Activated CD4-positive, alpha-beta memory T cell treated with anti-CD3 and anti-CD28 coated beads, Interleukin-2, amount 10 ng/mL, durations not matched to agents 7 days and 5 days (primary cell): Measurements from ENCODE around the gene ENPP1. TPM values are rescaled to one million over a fixed set of nuclear protein-coding genes. Genes with fewer than 3 reads are reported as not detected.
"Not testable (repeated sequence)": the region's sequence is repeated elsewhere in the genome, so short reads cannot be mapped to it uniquely, and the experiment has no call there.

ENCODE experiments used
- CTCF ChIA-PET: fragments of 350-600 bp; sonication (Branson Sonifier 250); formaldehyde crosslinking; loops from one replicate; lab custom pipeline; 2021; ENCODE audit warnings: antibody characterized with exemption, inconsistent platforms; lab: Charles Lee
- POLR2A ChIA-PET: fragments of 350-600 bp; sonication (Branson Sonifier 250); formaldehyde crosslinking; loops from one replicate; lab custom pipeline; 2021; ENCODE audit warnings: antibody characterized with exemption; lab: Charles Lee
- DNase-seq: peaks from one replicate; pipeline ENCODE4 v3.0.0-alpha.2; 2020
- H3K27ac Mint-ChIP-seq: one replicate; pipeline ENCODE4 v1.8.0; 2021; ENCODE audit warnings: mild to moderate bottlenecking, mixed read lengths
- H3K27me3 Mint-ChIP-seq: one replicate; pipeline ENCODE4 v1.8.0; 2021; ENCODE audit warnings: mixed read lengths
- H3K36me3 Mint-ChIP-seq: one replicate; pipeline ENCODE4 v1.8.0; 2021; ENCODE audit warnings: low read depth, mixed read lengths
- H3K4me1 Mint-ChIP-seq: one replicate; pipeline ENCODE4 v1.8.0; 2021; ENCODE audit warnings: mixed read lengths
- H3K4me3 Mint-ChIP-seq: one replicate; pipeline ENCODE4 v1.8.0; 2021; ENCODE audit warnings: mild to moderate bottlenecking, mixed read lengths
- H3K9me3 Mint-ChIP-seq: one replicate; pipeline ENCODE4 v1.8.0; 2021; ENCODE audit warnings: mixed read lengths
- total RNA-seq, 2 experiments: library from RNA; stranded (reverse); gene quantifications; one replicate each; pipeline ENCODE4 v1.2.3, GENCODE V29; 2021

The ENPP1 gene
- total RNA-seq, 2 experiments from 2014 or later = 0.48 to 0.53 TPM

DNA sequence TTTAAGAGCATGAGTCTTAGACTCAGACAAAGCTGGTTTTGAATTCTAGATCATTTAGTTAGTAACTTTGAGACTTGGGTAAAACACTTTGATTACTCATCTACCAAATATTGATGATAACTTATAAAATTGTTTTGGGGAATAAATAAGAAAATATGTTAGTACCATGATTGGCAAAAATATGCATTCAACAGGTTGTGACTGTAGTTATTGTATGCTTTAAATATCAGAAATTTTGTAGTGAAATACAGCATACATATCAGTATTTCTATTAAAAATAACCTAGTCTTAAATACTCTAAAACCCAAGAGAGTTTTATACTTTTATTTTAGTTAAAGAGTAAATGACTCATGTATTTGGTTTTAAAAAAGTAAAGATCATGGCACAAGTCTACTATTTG, 68.7 kb downstream of the ENPP1 start:
- Mint-ChIP-seq H3K4me1 (no peaks in the 10 kb centered on the region), H3K27ac (no peak overlapping the region), H3K36me3 (no peaks in the 10 kb centered on the region), H3K9me3 (no peaks in the 10 kb centered on the region), H3K27me3 (no peaks in the 10 kb centered on the region), H3K4me3 (no peak overlapping the region)
- ChIA-PET CTCF (no interaction called here), POLR2A (no interaction called here)
- DNase-seq = no peak

DNA sequence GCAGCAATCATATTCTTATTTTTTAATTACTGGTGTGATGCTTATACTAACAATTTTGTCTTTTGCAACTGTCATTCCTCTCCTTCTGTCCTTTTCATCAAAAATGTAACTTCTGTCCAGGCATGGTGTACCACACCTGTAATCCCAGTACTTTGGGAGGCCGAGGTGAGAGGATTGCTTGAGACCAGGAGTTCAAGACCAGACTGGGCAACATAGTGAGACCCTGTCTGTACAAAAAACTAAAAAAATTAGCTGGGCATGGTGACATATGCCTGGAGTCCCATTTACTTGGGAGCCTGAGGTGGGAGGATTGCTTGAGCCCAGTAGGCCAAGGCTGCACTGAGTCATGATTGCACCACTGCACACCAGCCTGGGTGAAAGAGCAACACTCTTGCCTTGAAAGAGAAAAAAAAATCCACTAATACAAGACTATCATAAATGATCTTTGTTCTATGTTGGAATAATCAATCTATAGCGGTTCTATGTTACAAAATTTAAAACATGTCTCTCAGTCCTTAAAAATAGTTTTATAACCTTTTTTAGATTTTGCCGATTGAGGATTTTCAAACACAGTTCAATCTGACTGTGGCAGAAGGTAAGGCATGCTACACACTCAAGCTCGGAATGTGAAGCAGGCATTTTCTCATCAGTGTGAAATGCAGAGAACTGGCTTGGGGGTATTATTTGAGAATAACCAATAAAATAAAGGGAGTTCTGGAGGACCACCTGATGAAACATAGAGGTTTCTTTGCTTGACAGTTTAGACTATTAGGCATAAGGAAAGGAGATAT, 70.4 kb downstream of the ENPP1 start:
- H3K27ac Mint-ChIP-seq = no peak overlapping the region
- no peak overlapping the region for H3K4me3 Mint-ChIP-seq
- DNase-seq = no peak
- H3K4me1 Mint-ChIP-seq = no peaks in the 10 kb centered on the region
- no peaks in the 10 kb centered on the region for H3K27me3 Mint-ChIP-seq
- H3K36me3 Mint-ChIP-seq = no peaks in the 10 kb centered on the region
- ChIA-PET POLR2A (no interaction called here), CTCF (no interaction called here)
- no peaks in the 10 kb centered on the region for H3K9me3 Mint-ChIP-seq

DNA sequence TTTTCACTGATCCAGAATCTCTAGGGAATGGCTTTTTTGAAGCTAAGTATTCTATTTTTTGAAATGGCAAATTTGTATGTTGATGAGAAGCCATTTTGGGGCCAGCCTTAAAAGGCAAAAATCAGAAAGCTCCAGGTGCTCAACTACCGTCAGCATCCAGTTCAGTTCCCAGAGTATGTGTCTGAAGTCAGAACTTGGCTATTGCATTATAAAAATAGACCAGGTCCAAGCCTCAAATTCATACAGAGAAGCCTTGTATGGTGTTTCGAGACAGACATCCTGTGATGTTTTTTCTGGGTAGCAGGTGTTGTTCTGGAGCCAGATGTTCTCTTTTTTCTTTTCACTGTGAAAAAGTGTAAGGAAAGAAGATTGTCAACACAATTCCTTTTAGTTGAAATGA, 75.2 kb downstream of the ENPP1 start:
- Mint-ChIP-seq H3K4me1 (no peaks in the 10 kb centered on the region), H3K36me3 (no peaks in the 10 kb centered on the region), H3K9me3 (no peaks in the 10 kb centered on the region), H3K27ac (no peak overlapping the region), H3K4me3 (no peak overlapping the region), H3K27me3 (peaks cover 2% of the 10 kb centered on the region)
- ChIA-PET POLR2A (no interaction called here), CTCF (no interaction called here)
- no peak for DNase-seq

DNA sequence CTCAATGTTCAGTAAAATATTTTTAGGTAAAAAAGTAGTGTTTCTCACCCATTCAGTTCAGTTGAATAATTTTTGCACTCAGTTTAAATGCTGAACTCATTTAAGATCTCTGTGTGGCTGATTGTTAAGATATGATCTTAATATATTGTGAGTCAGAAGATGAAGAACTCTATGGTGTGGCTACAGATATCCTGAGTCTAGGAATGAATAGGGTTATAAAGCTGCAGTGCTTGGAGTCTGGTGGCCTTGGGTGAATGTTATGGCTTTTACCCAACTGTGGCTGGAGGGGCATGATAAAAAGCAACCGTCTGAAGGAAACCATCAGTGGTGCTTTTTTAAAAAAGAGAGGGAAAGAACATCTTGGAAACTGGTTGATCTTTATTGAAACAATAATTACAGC, 77.4 kb downstream of the ENPP1 start:
- H3K27ac Mint-ChIP-seq = no peak overlapping the region
- H3K4me1 Mint-ChIP-seq = no peaks in the 10 kb centered on the region
- CTCF ChIA-PET = no interaction called here

DNA sequence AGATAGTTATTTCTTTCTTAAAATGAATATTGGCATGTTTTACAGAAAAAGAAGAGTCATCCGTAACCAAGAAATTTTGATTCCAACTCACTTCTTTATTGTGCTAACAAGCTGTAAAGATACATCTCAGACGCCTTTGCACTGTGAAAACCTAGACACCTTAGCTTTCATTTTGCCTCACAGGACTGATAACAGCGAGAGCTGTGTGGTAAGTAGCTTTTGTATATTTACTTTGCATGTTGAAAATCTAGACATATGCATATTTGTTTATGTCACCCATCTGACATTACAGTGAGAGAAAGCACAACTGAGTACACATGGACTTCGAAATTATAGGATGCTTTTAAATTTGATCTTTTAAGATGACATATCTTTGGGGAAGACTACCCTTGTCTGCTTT, 78.7 kb downstream of the ENPP1 start:
- no peak overlapping the region for H3K27ac Mint-ChIP-seq
- H3K9me3 Mint-ChIP-seq = no peaks in the 10 kb centered on the region
- CTCF ChIA-PET = no interaction called here
- peaks cover 2% of the 10 kb centered on the region for H3K27me3 Mint-ChIP-seq
- no peaks in the 10 kb centered on the region for H3K36me3 Mint-ChIP-seq
- no peak overlapping the region for H3K4me3 Mint-ChIP-seq
- DNase-seq = no peak
- no peaks in the 10 kb centered on the region for H3K4me1 Mint-ChIP-seq
- POLR2A ChIA-PET = no interaction called here

More for the DNA sequence above, 77.4 kb downstream of the ENPP1 start:
- Mint-ChIP-seq H3K36me3 (no peaks in the 10 kb centered on the region), H3K9me3 (no peaks in the 10 kb centered on the region), H3K4me3 (no peak overlapping the region), H3K27me3 (peaks cover 2% of the 10 kb centered on the region)
- DNase-seq = no peak
- POLR2A ChIA-PET = no interaction called here

DNA sequence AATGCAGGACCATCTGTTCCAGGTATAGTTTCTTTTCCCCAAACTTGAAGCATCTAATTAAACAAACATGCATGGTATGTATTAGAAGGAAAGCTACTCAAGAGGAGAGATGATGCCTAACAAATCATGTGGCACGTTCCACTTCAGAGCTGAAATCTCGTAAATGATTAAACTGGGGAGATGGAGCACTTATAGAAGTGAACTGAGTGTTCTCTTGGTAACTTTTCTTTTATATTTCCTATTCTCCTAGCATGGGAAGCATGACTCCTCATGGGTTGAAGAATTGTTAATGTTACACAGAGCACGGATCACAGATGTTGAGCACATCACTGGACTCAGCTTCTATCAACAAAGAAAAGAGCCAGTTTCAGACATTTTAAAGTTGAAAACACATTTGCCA, 82.3 kb downstream of the ENPP1 start:
- Mint-ChIP-seq H3K27ac (no peak overlapping the region), H3K36me3 (no peaks in the 10 kb centered on the region), H3K4me3 (no peak overlapping the region), H3K9me3 (no peaks in the 10 kb centered on the region), H3K27me3 (peaks cover 4% of the 10 kb centered on the region), H3K4me1 (peaks cover 7% of the 10 kb centered on the region)
- ChIA-PET CTCF (no interaction called here), POLR2A (no interaction called here)
- DNase-seq = no peak

DNA sequence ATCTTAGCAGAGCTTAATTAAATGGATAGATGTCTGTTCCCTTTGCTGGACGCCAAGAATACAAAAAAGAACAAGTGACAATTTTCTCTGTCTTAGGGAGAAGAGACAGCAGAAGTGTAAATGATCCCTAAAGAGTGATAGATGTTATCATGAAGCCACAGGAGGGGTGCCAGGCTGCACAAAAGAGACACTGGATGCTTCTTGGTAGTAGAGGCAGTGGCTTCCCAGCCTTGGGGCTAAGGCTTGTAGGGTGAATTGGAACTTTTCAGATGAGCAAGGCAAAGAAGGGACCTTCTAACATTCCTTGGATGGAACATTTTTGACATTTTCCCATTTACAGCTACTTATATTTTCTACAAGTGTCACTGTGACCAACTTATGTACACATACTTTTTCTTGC, 85.4 kb downstream of the ENPP1 start:
- Mint-ChIP-seq H3K27ac (no peak overlapping the region), H3K36me3 (peaks cover 6% of the 10 kb centered on the region), H3K4me1 (peaks cover 12% of the 10 kb centered on the region), H3K27me3 (peaks cover 4% of the 10 kb centered on the region), H3K9me3 (peaks cover 6% of the 10 kb centered on the region), H3K4me3 (no peak overlapping the region)
- ChIA-PET POLR2A (no interaction called here), CTCF (no interaction called here)
- no peak for DNase-seq

DNA sequence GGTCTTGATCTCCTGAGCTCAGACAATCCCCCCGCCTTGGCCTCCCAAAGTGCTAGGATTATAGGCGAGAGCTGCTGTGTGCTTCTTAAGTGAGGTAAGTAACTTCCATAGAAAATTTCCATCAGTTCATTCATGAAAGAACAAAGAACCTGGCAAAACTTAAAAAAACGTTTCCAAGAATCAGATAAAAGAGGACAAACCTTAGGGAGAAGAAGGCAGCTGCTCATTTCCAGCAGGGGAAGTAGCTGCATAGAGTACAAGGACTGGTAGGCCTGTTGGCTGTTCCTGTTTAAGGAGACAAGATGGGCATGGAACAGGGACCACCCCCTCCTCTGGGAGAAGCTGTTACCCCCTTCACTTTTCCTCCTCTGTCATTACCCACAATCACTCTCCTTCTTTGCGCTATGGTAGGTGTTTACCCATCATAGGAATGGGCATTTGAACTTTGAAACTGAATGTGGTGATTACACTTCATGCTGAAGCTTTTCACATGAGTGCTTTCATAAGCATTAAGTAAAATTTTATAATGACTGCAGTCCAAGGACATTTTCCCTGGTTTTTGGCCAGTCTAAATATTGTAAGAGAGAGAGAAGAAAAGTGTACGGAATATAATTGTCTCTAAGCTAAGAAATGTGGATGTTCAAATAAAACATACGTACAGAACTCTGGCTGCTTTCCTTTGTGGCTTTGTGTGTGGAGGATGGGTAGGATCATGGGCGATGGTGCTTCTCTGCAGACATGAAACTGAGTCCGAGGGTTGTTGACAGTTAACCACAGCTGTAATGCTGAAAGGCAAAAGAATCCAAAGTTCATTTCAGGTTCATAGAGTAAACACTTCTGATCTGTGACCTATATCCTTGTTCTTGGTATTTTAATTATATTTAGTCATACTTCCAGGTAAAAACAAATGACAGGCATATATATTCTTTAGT, 86.9 kb downstream of the ENPP1 start:
- ChIA-PET CTCF (interaction anchor here (0.5 to 1.3 kb wide), 2 partner anchors 16 to 20 kb away, joined by 3 to 6 read pairs; no protein-coding TSS in a partner anchor), POLR2A (interaction anchor here (1.0 kb wide), 1 partner anchor 13 kb away, joined by 4 read pairs; no protein-coding TSS in a partner anchor)
- Mint-ChIP-seq H3K4me1 (peaks cover 12% of the 10 kb centered on the region), H3K9me3 (peaks cover 14% of the 10 kb centered on the region), H3K27me3 (peaks cover 8% of the 10 kb centered on the region), H3K27ac (no peak overlapping the region), H3K36me3 (peaks cover 6% of the 10 kb centered on the region), H3K4me3 (no peak overlapping the region)
- DNase-seq = peak; percentile 25

DNA sequence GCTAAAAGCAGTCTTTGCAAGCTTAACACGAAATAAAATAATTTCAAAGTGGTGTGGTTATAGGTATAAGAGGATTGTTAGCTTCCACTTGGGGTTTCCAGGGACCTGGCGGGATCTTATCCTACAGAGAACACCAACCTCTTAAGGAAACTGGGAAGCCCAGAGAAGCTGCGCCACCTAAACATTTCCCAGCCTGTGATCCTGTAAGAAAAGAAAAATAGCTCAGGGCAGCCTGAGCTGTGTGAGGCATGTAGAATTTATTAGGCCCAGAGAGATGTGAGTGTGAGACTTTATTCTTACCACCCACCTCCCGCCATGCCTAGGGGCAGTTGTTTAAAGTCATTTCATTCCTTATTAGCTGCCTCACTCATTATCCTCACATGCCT, 89.2 kb downstream of the ENPP1 start:
- peaks cover 22% of the 10 kb centered on the region for H3K27me3 Mint-ChIP-seq
- H3K36me3 Mint-ChIP-seq = peaks cover 6% of the 10 kb centered on the region
- H3K4me3 Mint-ChIP-seq = no peak overlapping the region
- no peak overlapping the region for H3K27ac Mint-ChIP-seq
- H3K9me3 Mint-ChIP-seq = peaks cover 14% of the 10 kb centered on the region
- POLR2A ChIA-PET = no interaction called here
- CTCF ChIA-PET = interaction anchor here (1.8 to 2.0 kb wide), 2 partner anchors 13 to 18 kb away, joined by 6 to 9 read pairs; no protein-coding TSS in a partner anchor
- H3K4me1 Mint-ChIP-seq = peaks cover 14% of the 10 kb centered on the region
- DNase-seq = no peak

DNA sequence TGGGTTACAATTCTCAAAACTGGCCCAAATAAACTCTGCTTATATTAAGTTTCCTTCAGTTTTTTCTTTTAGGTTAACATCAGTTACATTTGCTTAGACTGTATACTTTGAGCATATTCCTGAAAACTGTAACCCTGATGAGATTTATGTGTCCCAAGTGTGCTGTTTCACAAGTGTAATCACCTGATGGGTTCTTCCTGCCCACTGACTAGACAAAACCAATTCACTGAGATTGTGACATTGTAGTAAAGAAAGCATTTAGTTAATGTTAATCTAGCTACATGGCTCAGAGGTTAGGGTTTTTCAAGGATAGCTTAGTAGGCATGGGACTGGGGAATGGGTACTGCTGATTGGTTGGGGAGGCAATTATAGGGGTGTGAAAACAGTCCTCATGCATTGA, 89.8 kb downstream of the ENPP1 start:
- Mint-ChIP-seq H3K36me3 (peaks cover 6% of the 10 kb centered on the region), H3K4me1 (peaks cover 14% of the 10 kb centered on the region), H3K9me3 (peaks cover 14% of the 10 kb centered on the region), H3K27ac (no peak overlapping the region), H3K27me3 (peaks cover 24% of the 10 kb centered on the region), H3K4me3 (no peak overlapping the region)
- no peak for DNase-seq
- ChIA-PET POLR2A (no interaction called here), CTCF (interaction anchor here (1.8 to 2.0 kb wide), 2 partner anchors 12 to 18 kb away, joined by 6 to 9 read pairs; no protein-coding TSS in a partner anchor)

DNA sequence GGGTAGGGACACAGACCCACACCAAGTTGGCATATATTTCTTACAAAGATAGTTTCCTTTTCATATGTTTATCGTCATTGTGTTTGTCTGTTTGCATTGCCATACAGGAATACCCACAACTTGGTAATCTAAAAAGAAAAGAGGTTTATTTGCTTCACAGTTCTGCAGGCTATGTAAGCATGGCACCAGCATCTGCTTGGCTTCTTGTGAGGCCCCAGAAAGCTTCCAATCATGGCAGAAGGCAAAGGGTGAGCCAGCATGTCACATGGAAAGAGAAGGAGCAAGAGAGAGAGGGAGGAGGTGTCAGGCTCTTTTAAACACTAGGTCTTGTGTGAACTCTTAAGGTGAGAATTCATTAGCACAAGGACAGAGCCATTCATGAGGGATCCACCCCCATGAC, 90.9 kb downstream of the ENPP1 start:
- CTCF ChIA-PET = no interaction called here
- H3K9me3 Mint-ChIP-seq = peaks cover 14% of the 10 kb centered on the region
- H3K4me3 Mint-ChIP-seq = no peak overlapping the region
- H3K27me3 Mint-ChIP-seq = peaks cover 24% of the 10 kb centered on the region
- peaks cover 14% of the 10 kb centered on the region for H3K4me1 Mint-ChIP-seq
- no peak for DNase-seq
- POLR2A ChIA-PET = no interaction called here
- H3K27ac Mint-ChIP-seq = no peak overlapping the region
- peaks cover 6% of the 10 kb centered on the region for H3K36me3 Mint-ChIP-seq

DNA sequence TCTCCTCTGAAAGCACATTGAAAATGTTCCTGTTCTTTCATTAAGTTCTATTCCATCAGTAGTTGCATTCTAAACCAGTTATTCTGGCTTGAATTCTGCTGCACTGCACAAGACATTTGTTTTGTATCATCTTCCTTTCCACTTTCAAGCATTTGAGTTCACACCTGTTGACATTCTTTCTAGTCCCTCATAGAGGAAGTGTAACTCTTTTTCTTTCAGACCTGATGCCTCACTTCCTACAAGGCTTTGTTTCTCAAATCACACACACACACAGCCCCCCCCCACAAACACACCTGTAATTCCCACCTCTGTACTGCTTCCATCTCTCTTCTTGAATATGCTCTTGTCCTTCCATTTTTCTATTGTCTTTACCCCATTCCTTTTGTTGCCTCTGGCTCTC, 92.4 kb downstream of the ENPP1 start:
- ChIA-PET CTCF (no interaction called here), POLR2A (no interaction called here)
- no peak overlapping the region for H3K27ac Mint-ChIP-seq
- H3K4me1 Mint-ChIP-seq = peaks cover 6% of the 10 kb centered on the region
- H3K36me3 Mint-ChIP-seq = peaks cover 6% of the 10 kb centered on the region
- H3K27me3 Mint-ChIP-seq = peaks cover 25% of the 10 kb centered on the region
- no peak overlapping the region for H3K4me3 Mint-ChIP-seq
- DNase-seq = no peak
- peaks cover 14% of the 10 kb centered on the region for H3K9me3 Mint-ChIP-seq

DNA sequence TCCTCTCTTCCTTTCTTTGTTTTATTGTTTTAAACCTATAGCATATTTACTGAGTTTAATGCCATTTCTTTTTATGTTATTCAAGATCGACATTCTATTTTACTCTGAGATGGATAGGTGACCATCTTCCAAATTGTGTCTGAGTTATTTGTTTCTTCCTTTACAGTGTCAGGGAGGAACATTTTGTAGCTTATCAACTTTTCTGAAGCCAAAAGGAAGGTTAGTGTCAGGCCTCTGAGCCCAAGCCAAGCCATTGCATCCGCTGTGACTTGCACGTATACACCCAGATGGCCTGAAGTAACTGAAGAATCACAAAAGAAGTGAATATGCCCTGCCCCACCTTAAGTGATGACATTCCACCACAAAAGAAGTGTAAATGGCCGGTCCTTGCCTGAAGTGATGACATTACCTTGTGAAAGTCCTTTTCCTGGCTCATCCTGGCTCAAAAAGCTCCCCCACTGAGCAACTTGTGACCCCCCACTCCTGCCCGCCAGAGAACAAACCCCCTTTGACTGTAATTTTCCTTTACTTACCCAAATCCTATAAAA, 93.6 kb downstream of the ENPP1 start:
- CTCF ChIA-PET, H3K4me1 Mint-ChIP-seq, H3K36me3 Mint-ChIP-seq, DNase-seq, POLR2A ChIA-PET, H3K27ac Mint-ChIP-seq, H3K4me3 Mint-ChIP-seq: not testable (repeated sequence)
- peaks cover 25% of the 10 kb centered on the region for H3K27me3 Mint-ChIP-seq
- peaks cover 14% of the 10 kb centered on the region for H3K9me3 Mint-ChIP-seq
